OCI-LY7 (cell line): ENCODE data around the gene ANO2.

Experiments used
- EZH2phosphoT487 ChIP-seq: fragments of 200-600 bp; sonication (generic); IDR thresholded peaks from 2 replicates; pipeline ENCODE4 v1.6.1; 2018; ENCODE audit warnings: low read depth, borderline replicate concordance, mild to moderate bottlenecking, mixed run types, antibody characterized with exemption, low read length, moderate library complexity, mixed read lengths
- TF ChIP-seq, protein P1 (sequence below): fragments of 200-600 bp; sonication (generic); conservative IDR thresholded peaks from 2 replicates; pipeline ENCODE4 v1.5.1; 2014; ENCODE audit warnings: mild to moderate bottlenecking, antibody characterized with exemption, low read length, moderate library complexity, mixed read lengths

GRCh38 chr12:5864972-5865371 lies 80.1 kb downstream of the ANO2 start:
- TF ChIP-seq, protein P1, sequence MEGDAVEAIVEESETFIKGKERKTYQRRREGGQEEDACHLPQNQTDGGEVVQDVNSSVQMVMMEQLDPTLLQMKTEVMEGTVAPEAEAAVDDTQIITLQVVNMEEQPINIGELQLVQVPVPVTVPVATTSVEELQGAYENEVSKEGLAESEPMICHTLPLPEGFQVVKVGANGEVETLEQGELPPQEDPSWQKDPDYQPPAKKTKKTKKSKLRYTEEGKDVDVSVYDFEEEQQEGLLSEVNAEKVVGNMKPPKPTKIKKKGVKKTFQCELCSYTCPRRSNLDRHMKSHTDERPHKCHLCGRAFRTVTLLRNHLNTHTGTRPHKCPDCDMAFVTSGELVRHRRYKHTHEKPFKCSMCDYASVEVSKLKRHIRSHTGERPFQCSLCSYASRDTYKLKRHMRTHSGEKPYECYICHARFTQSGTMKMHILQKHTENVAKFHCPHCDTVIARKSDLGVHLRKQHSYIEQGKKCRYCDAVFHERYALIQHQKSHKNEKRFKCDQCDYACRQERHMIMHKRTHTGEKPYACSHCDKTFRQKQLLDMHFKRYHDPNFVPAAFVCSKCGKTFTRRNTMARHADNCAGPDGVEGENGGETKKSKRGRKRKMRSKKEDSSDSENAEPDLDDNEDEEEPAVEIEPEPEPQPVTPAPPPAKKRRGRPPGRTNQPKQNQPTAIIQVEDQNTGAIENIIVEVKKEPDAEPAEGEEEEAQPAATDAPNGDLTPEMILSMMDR, result no peak
- no peak for TF ChIP-seq EZH2phosphoT487
